Skin epidermis (tissue), 12 donors: Measurements from ENCODE around the gene GABARAP.

ENCODE experiments used
- H3K27ac ChIP-seq, 21 experiments: fragments of 200-600 bp; sonication (generic) in 11 of 21; one replicate each; pipeline ENCODE4 v1.5.0; 2020; ENCODE audit warnings: mild to moderate bottlenecking in 3 of 21, inconsistent platforms in 2 of 21, moderate library complexity in 2 of 21
- H3K4me3 ChIP-seq, 7 experiments: fragments of 200-600 bp; sonication (generic) in 2 of 7; one replicate each; pipeline ENCODE4 v1.5.0; 2020; ENCODE audit warnings: inconsistent platforms in 2 of 7, mild to moderate bottlenecking in 2 of 7, moderate library complexity in 1 of 7

The GABARAP gene

GRCh38 chr17:7225711-7226331, 16.4 kb downstream of the GABARAP start:
- H3K27ac ChIP-seq: peak overlapping the region in 2 of 21 experiments; percentile 19 to 55
- H3K4me3 ChIP-seq: no peak overlapping the region

- peak overlapping the region in 1 of 21 experiments; percentile 16 for H3K27ac ChIP-seq
- H3K4me3 ChIP-seq: no peak overlapping the region
These were observed 17.6 kb downstream of the GABARAP start for GRCh38 chr17:7224661-7225111.

GRCh38 chr17:7224110-7224509, 18.1 kb downstream of the GABARAP start:
- Histone ChIP-seq H3K27ac (peak overlapping the region in 1 of 21 experiments; percentile 15), H3K4me3 (no peak overlapping the region)

GRCh38 chr17:7223375-7223774, 18.9 kb downstream of the GABARAP start:
- H3K27ac ChIP-seq: peak overlapping the region in 1 of 21 experiments; percentile 33

GRCh38 chr17:7222972-7223292, 19.3 kb downstream of the GABARAP start:
- H3K4me3 ChIP-seq: no peak overlapping the region
- H3K27ac ChIP-seq: peak overlapping the region in 2 of 21 experiments; percentile 33 to 44

More at GRCh38 chr17:7223375-7223774, 18.9 kb downstream of the GABARAP start:
- H3K4me3 ChIP-seq: no peak overlapping the region

- Histone ChIP-seq H3K27ac (peak overlapping the region in 3 of 21 experiments; percentile 44 to 98 (median 95)), H3K4me3 (no peak overlapping the region)
These were observed 19.9 kb downstream of the GABARAP start for GRCh38 chr17:7222093-7222971.

- Histone ChIP-seq H3K27ac (peak overlapping the region in 15 of 21 experiments; percentile 30 to 99 (median 95)), H3K4me3 (peak overlapping the region in 1 of 7 experiments; percentile 68)
These were observed 20.8 kb downstream of the GABARAP start for GRCh38 chr17:7221278-7222092.

- H3K4me3 ChIP-seq: peak overlapping the region; percentile 47 to 95 (median 79)
- H3K27ac ChIP-seq: peak overlapping the region; percentile 79 to 99 (median 95)
These were observed 21.5 kb downstream of the GABARAP start for GRCh38 chr17:7220593-7221277.

- H3K4me3 ChIP-seq: peak within 1 kb of the TSS; percentile 47 to 95 (median 79)
- peak within 1 kb of the TSS; percentile 79 to 99 (median 95) for H3K27ac ChIP-seq
These were observed 22.2 kb downstream of the GABARAP start, which contains the start of the genes ACADVL and DLG4 for GRCh38 chr17:7219812-7220592. Gene ACADVL, plus strand, starts transcription at chr17:7219938. Its CDS starts 47 bp downstream, at chr17:7219985. Gene DLG4, minus strand, starts transcription at chr17:7219836.

DNA sequence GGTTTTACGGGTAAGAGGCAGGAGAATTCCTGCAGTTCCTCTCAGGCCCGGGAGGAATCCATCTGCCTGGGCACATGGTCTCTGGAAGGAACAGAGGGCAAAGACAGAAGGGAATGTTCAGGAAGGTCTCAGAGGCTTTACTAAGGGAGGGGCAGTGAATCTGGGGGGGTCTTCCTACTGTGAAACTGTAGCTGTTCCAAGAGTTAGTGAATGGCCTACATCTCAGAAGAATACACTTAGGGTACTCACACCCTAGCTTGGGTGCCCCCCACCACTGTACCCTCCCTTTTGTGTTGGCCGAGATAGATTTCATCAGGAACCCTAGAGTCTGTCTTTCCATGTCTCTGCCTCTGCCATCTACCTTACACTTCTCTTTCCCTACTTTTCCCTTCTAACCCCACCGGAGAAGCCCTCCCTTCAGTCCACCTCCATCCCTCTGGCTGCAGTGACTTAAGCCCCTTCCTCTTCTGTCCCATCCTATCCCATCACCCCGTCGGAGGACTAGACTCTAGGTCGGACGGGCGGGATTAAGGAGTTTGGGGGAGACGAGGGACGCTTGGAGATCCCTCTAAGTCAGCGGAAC, 22.9 kb downstream of the GABARAP start:
- H3K4me3 ChIP-seq: peak overlapping the region; percentile 47 to 95 (median 79)

GRCh38 chr17:7218758-7219157, 23.5 kb downstream of the GABARAP start:
- Histone ChIP-seq H3K4me3 (no peak overlapping the region), H3K27ac (peak overlapping the region in 10 of 21 experiments; percentile 17 to 98 (median 95))

More for the DNA sequence above, 22.9 kb downstream of the GABARAP start:
- H3K27ac ChIP-seq: peak overlapping the region in 20 of 21 experiments; percentile 81 to 99 (median 96)

DNA sequence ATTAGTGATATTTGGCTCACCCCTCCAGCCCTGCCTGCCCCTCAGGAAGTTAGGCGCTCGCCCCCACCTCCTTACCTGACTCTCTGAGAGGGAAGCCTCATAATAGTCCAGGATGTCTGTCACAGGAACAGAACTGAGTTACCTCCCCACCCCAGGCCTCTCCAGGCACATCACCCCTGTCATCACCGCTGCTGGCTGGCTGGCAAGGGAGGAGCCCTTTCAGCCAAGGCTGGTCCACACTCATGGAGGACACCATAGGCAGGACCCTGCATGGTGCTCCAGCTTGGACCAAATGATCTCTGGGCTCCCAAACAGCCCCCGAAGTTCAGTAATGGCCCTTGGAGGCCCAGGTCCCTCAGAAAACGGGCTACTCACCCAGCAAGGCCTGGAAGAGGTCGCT, 24.1 kb downstream of the GABARAP start:
- Histone ChIP-seq H3K27ac (peak overlapping the region in 16 of 21 experiments; percentile 8 to 97 (median 76)), H3K4me3 (peak overlapping the region in 1 of 7 experiments; percentile 38)

DNA sequence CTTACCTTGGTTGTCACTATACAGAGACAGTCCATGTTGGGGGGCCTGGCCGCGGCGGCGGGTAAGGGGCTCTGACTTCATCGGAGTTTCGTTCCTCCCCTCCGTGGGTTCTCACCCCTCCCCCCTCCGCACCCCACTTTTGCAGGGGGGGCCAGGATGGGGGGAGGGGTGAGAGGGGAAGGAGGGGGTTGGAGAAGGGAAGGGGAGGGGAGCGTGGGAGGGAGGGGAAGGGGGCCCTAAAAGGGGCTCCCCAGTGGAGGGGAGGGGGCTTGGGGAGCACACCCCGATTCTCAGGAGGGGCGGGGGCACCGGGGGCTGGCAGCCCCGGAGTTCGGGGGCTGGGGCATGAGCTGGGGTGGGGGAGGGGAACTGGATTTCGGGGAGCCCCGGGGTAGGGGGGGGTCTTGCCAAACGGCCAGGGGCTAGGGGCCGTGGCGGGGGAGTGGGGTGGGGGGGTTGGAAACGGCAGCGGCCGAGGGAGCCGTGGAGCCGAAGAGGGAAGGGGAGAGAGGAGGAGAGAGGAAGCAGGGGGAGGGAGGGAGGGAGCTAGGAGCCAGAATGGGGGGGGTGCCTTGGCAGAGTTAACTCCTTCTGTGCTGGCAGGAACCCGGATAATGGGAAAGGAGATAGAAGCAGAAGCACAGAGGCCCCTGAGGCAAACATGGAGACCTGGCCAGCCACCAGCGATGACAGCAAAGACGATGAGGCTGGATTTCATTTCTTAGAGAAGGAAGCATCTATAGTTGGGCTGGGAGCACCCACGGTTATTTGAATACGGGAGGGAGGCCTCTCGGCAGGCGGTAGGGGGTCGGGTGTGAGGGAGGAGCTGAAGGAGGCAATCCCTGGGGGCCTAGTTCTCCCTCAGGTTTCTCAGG, 24.9 kb downstream of the GABARAP start:
- peak overlapping the region; percentile 24 to 40 (median 38) for H3K4me3 ChIP-seq
- peak overlapping the region in 20 of 21 experiments; percentile 8 to 97 (median 74) for H3K27ac ChIP-seq

DNA sequence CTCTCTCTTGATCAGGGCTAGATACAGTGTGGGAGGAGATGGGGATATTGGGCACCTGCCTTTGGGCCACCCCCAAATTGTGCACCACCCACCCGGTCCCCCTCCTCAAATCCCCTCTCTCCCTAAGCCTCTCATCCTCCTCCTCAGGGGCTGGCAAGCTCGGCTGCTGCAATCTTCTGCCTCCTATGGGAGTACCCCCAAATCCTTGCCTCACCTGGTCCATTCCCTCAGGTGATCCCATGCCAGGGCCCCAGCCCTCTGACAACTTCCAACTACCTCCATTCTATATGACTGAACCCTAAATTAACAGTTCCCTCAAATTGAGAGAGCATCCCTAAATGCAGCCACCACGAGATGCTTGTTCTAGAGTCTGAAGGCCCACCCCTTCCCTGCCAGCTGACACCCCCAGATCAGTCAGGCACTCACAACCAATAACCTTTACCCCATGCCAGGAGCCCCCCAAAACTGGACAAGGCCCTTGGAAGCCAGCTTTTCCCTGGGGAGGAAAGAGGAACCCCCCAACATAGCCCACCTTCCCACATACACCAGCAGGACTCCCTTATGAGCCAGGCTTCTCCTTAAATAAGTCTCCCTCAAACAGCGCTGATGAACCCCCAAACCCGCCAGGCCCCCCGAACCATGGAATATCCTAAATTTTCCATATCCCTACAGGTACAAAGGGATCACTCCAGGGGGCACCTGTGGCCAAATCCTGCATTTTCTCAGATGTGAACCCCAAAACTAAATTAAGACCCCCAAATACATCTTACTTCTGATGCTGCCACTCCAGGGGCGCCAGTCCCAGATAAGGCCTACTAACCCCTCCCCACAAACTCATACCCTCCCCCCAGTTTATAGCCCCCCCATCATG, 25.8 kb downstream of the GABARAP start:
- H3K27ac ChIP-seq: peak overlapping the region in 20 of 21 experiments; percentile 8 to 97 (median 74)
- peak overlapping the region; percentile 24 to 40 (median 38) for H3K4me3 ChIP-seq

- H3K4me3 ChIP-seq: no peak overlapping the region
- peak overlapping the region in 16 of 21 experiments; percentile 19 to 79 (median 50) for H3K27ac ChIP-seq
These were observed 26.5 kb downstream of the GABARAP start for GRCh38 chr17:7215652-7216180.
